Measurements from ENCODE around the gene MT1HL1. TPM values are rescaled to one million over a fixed set of nuclear protein-coding genes. Genes with fewer than 3 reads are reported as not detected.

MT1HL1 gene
- total RNA-seq, 1 donor from 2014 or later, result not detected

- H3K27me3 Mint-ChIP-seq (ENCODE audit: low read depth), result no peaks in the 10 kb centered on the region
- H3K4me1 Mint-ChIP-seq (ENCODE audit: low read depth), result no peaks in the 10 kb centered on the region
- intact Hi-C loops (cut with micrococcal nuclease), result no loop called here
- no peak overlapping the region for H3K4me3 Mint-ChIP-seq (ENCODE audit: low read depth)
- DNase-seq (ENCODE audit: low spot score), result no peak
- H3K9me3 Mint-ChIP-seq, result no peaks in the 10 kb centered on the region
- H3K27ac Mint-ChIP-seq, result no peak overlapping the region
- no peaks in the 10 kb centered on the region for H3K36me3 Mint-ChIP-seq (ENCODE audit: low read depth)
These were observed 7.2 kb upstream of the MT1HL1 start for GRCh38 chr1:237011432-237011831.

GRCh38 chr1:237009611-237010010 is 5.4 kb upstream of the MT1HL1 start:
- Mint-ChIP-seq H3K4me3 (ENCODE audit: low read depth) (no peak overlapping the region), H3K27me3 (ENCODE audit: low read depth) (no peaks in the 10 kb centered on the region), H3K36me3 (ENCODE audit: low read depth) (no peaks in the 10 kb centered on the region), H3K9me3 (no peaks in the 10 kb centered on the region), H3K4me1 (ENCODE audit: low read depth) (no peaks in the 10 kb centered on the region), H3K27ac (no peak overlapping the region)
- intact Hi-C loops (cut with micrococcal nuclease), result no loop called here
- DNase-seq (ENCODE audit: low spot score), result no peak

- intact Hi-C loops (cut with micrococcal nuclease), result no loop called here
- H3K36me3 Mint-ChIP-seq (ENCODE audit: low read depth), result no peaks in the 10 kb centered on the region
- no peak overlapping the region for H3K4me3 Mint-ChIP-seq (ENCODE audit: low read depth)
- no peak overlapping the region for H3K27ac Mint-ChIP-seq
- H3K9me3 Mint-ChIP-seq, result no peaks in the 10 kb centered on the region
- DNase-seq (ENCODE audit: low spot score), result no peak
- no peaks in the 10 kb centered on the region for H3K4me1 Mint-ChIP-seq (ENCODE audit: low read depth)
- H3K27me3 Mint-ChIP-seq (ENCODE audit: low read depth), result no peaks in the 10 kb centered on the region
These were observed 3.1 kb upstream of the MT1HL1 start for GRCh38 chr1:237007147-237007881.

DNA sequence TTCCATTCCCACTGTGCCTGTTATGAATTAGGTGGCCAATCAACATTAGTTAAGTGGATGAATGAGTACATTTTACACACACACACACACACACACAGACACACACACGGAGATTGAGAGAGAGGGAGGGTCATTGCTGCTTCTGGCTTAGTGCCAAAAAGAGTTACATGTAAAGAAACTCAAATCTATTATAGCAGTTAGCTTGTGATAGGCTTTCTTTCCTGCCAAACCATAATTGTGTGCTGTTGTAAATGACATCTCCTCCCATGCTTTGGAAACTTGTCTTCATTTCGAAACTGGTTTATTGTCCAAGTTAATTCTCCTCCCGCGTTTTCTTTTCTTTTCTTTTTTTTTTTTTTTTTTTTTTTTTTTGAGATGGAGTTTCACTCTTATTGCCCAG is 1.4 kb upstream of the MT1HL1 start:
- intact Hi-C loops (cut with micrococcal nuclease), result no loop called here
- DNase-seq (ENCODE audit: low spot score), result no peak
- H3K4me1 Mint-ChIP-seq (ENCODE audit: low read depth), result no peaks in the 10 kb centered on the region
- H3K27me3 Mint-ChIP-seq (ENCODE audit: low read depth), result no peaks in the 10 kb centered on the region
- no peaks in the 10 kb centered on the region for H3K9me3 Mint-ChIP-seq
- no peak overlapping the region for H3K4me3 Mint-ChIP-seq (ENCODE audit: low read depth)
- H3K27ac Mint-ChIP-seq, result no peak overlapping the region
- no peaks in the 10 kb centered on the region for H3K36me3 Mint-ChIP-seq (ENCODE audit: low read depth)

DNA sequence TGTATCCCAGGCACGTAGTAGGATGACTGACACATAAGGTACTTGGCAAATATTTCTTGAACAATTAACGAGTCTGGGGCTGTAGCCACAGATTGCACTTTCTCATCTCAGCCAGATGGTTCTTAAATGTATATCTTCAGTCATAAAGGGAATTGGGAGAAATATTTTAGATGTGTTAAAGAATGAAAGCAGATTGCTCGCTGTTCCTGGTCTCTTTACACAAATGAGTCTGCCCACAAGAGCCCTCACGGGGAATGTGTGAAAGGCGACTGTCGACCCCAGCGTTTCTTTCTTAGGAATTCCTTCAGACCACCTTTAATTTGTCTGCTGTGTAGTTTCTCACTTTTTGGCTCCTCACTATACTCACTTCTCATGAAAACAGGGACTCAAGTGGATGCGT is 725 bp downstream of the MT1HL1 start:
- Mint-ChIP-seq H3K9me3 (no peaks in the 10 kb centered on the region), H3K4me3 (ENCODE audit: low read depth) (no peak overlapping the region), H3K36me3 (ENCODE audit: low read depth) (no peaks in the 10 kb centered on the region), H3K27ac (no peak overlapping the region), H3K4me1 (ENCODE audit: low read depth) (no peaks in the 10 kb centered on the region), H3K27me3 (ENCODE audit: low read depth) (no peaks in the 10 kb centered on the region)
- DNase-seq (ENCODE audit: low spot score), result no peak
- intact Hi-C loops (cut with micrococcal nuclease), result no loop called here

DNA sequence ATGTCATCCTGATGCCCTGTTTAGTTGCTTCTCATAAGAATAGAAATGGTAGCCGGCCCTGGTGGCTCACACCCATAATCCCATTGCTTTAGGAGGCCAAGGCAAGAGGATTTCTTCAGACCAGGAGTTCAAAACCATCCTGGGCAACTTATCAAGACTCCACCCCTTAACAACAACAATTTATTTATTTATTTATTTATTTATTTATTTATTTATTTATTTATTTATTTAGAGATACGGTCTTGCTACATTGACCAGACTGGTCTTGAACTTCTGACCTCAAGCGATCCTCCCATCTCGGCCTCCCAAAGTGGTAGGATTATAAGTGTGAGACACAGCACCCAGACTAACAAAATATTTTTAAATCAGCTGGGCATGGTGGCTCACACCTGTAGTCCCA is 4.0 kb downstream of the MT1HL1 start:
- intact Hi-C loops (cut with micrococcal nuclease), result no loop called here
- H3K9me3 Mint-ChIP-seq, result no peaks in the 10 kb centered on the region
- no peaks in the 10 kb centered on the region for H3K27me3 Mint-ChIP-seq (ENCODE audit: low read depth)

DNA sequence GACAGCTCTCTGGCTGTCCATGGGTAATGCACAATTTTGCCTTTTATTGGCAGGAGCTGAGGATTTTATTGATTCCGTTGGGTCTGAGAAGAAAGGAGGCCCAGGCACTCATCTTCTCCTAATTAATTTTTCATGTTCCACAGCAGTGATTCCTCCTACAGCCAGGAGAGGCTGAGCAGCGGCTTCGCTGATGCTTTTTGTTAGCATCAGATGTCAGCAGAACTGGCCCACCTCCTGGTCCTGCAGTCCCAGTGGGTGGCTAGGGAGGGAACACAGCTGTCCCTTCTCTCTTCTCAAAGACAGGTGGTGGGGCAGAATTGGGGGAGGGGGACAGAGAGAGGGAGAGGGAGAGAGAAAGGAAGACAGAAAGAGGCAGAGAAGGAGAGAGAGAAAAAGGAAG is 5.7 kb downstream of the MT1HL1 start:
- Mint-ChIP-seq H3K9me3 (no peaks in the 10 kb centered on the region), H3K36me3 (ENCODE audit: low read depth) (no peaks in the 10 kb centered on the region), H3K4me3 (ENCODE audit: low read depth) (no peak overlapping the region), H3K27me3 (ENCODE audit: low read depth) (no peaks in the 10 kb centered on the region), H3K27ac (no peak overlapping the region), H3K4me1 (ENCODE audit: low read depth) (no peaks in the 10 kb centered on the region)
- no peak for DNase-seq (ENCODE audit: low spot score)
- intact Hi-C loops (cut with micrococcal nuclease), result no loop called here

More for the DNA sequence above, 4.0 kb downstream of the MT1HL1 start:
- DNase-seq (ENCODE audit: low spot score), result no peak
- Mint-ChIP-seq H3K4me1 (ENCODE audit: low read depth) (no peaks in the 10 kb centered on the region), H3K27ac (no peak overlapping the region), H3K4me3 (ENCODE audit: low read depth) (no peak overlapping the region), H3K36me3 (ENCODE audit: low read depth) (no peaks in the 10 kb centered on the region)

- intact Hi-C loops (cut with micrococcal nuclease), result no loop called here
These were observed 6.4 kb downstream of the MT1HL1 start for GRCh38 chr1:236997882-236998281.

GRCh38 chr1:236997361-236997760 is 6.9 kb downstream of the MT1HL1 start:
- Mint-ChIP-seq H3K4me1 (ENCODE audit: low read depth) (no peaks in the 10 kb centered on the region), H3K27ac (no peak overlapping the region), H3K27me3 (ENCODE audit: low read depth) (no peaks in the 10 kb centered on the region), H3K36me3 (ENCODE audit: low read depth) (no peaks in the 10 kb centered on the region), H3K4me3 (ENCODE audit: low read depth) (no peak overlapping the region), H3K9me3 (no peaks in the 10 kb centered on the region)
- intact Hi-C loops (cut with micrococcal nuclease), result no loop called here
- no peak for DNase-seq (ENCODE audit: low spot score)

More at GRCh38 chr1:236997882-236998281, 6.4 kb downstream of the MT1HL1 start:
- Mint-ChIP-seq H3K9me3 (no peaks in the 10 kb centered on the region), H3K36me3 (ENCODE audit: low read depth) (no peaks in the 10 kb centered on the region), H3K4me3 (ENCODE audit: low read depth) (no peak overlapping the region), H3K4me1 (ENCODE audit: low read depth) (no peaks in the 10 kb centered on the region), H3K27ac (no peak overlapping the region), H3K27me3 (ENCODE audit: low read depth) (no peaks in the 10 kb centered on the region)
- no peak for DNase-seq (ENCODE audit: low spot score)

DNA sequence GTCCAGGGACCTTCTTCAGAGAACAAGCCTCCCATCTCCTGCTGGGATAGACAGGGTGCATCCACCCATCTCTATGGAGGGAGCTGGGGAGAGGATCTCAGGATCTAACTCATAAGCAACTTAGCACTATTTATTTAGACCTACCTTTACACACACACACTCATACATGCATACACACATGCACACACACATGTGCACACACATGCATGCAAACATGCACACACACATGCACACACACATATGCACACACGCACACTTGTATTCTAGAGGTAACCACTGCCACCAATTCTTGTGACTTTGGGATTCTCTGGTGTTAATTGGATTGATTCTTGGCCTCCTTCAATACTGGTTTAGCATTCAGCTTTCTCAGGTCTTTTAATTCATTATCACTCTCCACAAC is 9.8 kb downstream of the MT1HL1 start:
- intact Hi-C loops (cut with micrococcal nuclease), result no loop called here
- Mint-ChIP-seq H3K27me3 (ENCODE audit: low read depth) (no peaks in the 10 kb centered on the region), H3K27ac (no peak overlapping the region), H3K36me3 (ENCODE audit: low read depth) (no peaks in the 10 kb centered on the region), H3K4me1 (ENCODE audit: low read depth) (no peaks in the 10 kb centered on the region), H3K4me3 (ENCODE audit: low read depth) (no peak overlapping the region), H3K9me3 (no peaks in the 10 kb centered on the region)
- no peak for DNase-seq (ENCODE audit: low spot score)

- Mint-ChIP-seq H3K4me1 (ENCODE audit: low read depth) (no peaks in the 10 kb centered on the region), H3K9me3 (no peaks in the 10 kb centered on the region), H3K27ac (no peak overlapping the region), H3K36me3 (ENCODE audit: low read depth) (no peaks in the 10 kb centered on the region), H3K27me3 (ENCODE audit: low read depth) (no peaks in the 10 kb centered on the region), H3K4me3 (ENCODE audit: low read depth) (no peak overlapping the region)
- DNase-seq (ENCODE audit: low spot score), result no peak
- intact Hi-C loops (cut with micrococcal nuclease), result no loop called here
These were observed 11.8 kb downstream of the MT1HL1 start for GRCh38 chr1:236992449-236992848.

DNA sequence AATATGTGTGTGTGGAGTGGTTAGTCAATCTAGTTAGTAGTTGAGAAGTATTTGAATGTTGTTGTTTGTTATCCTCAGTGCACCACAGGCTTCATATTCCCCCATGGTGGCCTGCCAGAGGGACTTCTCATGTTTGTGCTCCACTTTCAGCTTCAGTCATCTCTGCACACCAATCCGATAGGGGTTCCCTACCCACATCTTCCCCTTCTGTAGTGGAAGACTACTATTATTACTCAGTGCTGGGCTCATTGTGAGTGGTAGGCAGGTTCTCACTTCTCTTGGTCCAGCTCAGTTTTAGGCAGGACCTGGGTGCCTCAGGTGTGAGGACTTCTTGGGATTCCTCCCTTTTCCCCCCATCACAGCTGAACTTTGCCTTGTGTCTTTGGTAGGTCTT is 14.2 kb downstream of the MT1HL1 start:
- H3K4me1 Mint-ChIP-seq (ENCODE audit: low read depth), result no peaks in the 10 kb centered on the region
- H3K27me3 Mint-ChIP-seq (ENCODE audit: low read depth), result no peaks in the 10 kb centered on the region
- no peaks in the 10 kb centered on the region for H3K36me3 Mint-ChIP-seq (ENCODE audit: low read depth)
- no peak overlapping the region for H3K27ac Mint-ChIP-seq
- intact Hi-C loops (cut with micrococcal nuclease), result no loop called here
- no peak for DNase-seq (ENCODE audit: low spot score)
- no peak overlapping the region for H3K4me3 Mint-ChIP-seq (ENCODE audit: low read depth)
- no peaks in the 10 kb centered on the region for H3K9me3 Mint-ChIP-seq

GRCh38 chr1:236989290-236990051 is 14.8 kb downstream of the MT1HL1 start:
- H3K27me3 Mint-ChIP-seq (ENCODE audit: low read depth), result no peaks in the 10 kb centered on the region
- DNase-seq (ENCODE audit: low spot score), result no peak
- H3K4me1 Mint-ChIP-seq (ENCODE audit: low read depth), result no peaks in the 10 kb centered on the region
- no peak overlapping the region for H3K27ac Mint-ChIP-seq
- no peaks in the 10 kb centered on the region for H3K9me3 Mint-ChIP-seq
- no peak overlapping the region for H3K4me3 Mint-ChIP-seq (ENCODE audit: low read depth)
- intact Hi-C loops (cut with micrococcal nuclease), result no loop called here
- H3K36me3 Mint-ChIP-seq (ENCODE audit: low read depth), result no peaks in the 10 kb centered on the region
